IPS-18a (cell line): ENCODE measurements around the gene RIPOR1.
"Not testable (repeated sequence)": the region's sequence is repeated elsewhere in the genome, so short reads cannot be mapped to it uniquely, and the experiment has no call there.

Experiments used
- H3K27ac ChIP-seq: one replicate; pipeline ENCODE4 v1.5.1; 2013; ENCODE audit warnings: low read length
- H3K27me3 ChIP-seq: one replicate; pipeline ENCODE4 v1.6.1; 2013; ENCODE audit warnings: mild to moderate bottlenecking, low read length; ENCODE audit not compliant: control insufficient read depth, insufficient read depth
- H3K36me3 ChIP-seq: one replicate; pipeline ENCODE4 v1.6.1; 2013; ENCODE audit warnings: low read depth, low read length; ENCODE audit not compliant: control insufficient read depth
- H3K4me1 ChIP-seq: one replicate; pipeline ENCODE4 v1.6.1; 2013; ENCODE audit warnings: low read depth, low read length; ENCODE audit not compliant: control insufficient read depth
- H3K4me3 ChIP-seq: one replicate; pipeline ENCODE4 v1.5.1; 2013; ENCODE audit warnings: low read length
- H3K9ac ChIP-seq: one replicate; pipeline ENCODE4 v1.6.1; 2013; ENCODE audit warnings: mild to moderate bottlenecking, low read length, moderate library complexity
- H3K9me3 ChIP-seq: one replicate; pipeline ENCODE4 v1.6.1; 2013; ENCODE audit warnings: low read depth, low read length; ENCODE audit not compliant: control insufficient read depth

Gene RIPOR1

GRCh38 chr16:67519242-67519641 lies 9.4 kb upstream of the RIPOR1 start:
- Histone ChIP-seq H3K9ac (no peak overlapping the region), H3K27me3 (peaks cover 42% of the 10 kb centered on the region)

GRCh38 chr16:67521095-67521804 lies 7.4 kb upstream of the RIPOR1 start:
- H3K4me3 ChIP-seq = peak overlapping the region; percentile 84
- peak overlapping the region; percentile 83 for H3K27ac ChIP-seq
- H3K4me1 ChIP-seq = no peaks in the 10 kb centered on the region
- H3K9me3 ChIP-seq = no peaks in the 10 kb centered on the region
- peaks cover 60% of the 10 kb centered on the region for H3K27me3 ChIP-seq
- peak overlapping the region; percentile 77 for H3K9ac ChIP-seq
- no peaks in the 10 kb centered on the region for H3K36me3 ChIP-seq

More at GRCh38 chr16:67519242-67519641, 9.4 kb upstream of the RIPOR1 start:
- Histone ChIP-seq H3K9me3 (no peaks in the 10 kb centered on the region), H3K4me3 (no peak overlapping the region), H3K27ac (no peak overlapping the region), H3K36me3 (no peaks in the 10 kb centered on the region), H3K4me1 (no peaks in the 10 kb centered on the region)

- Histone ChIP-seq H3K9me3 (no peaks in the 10 kb centered on the region), H3K36me3 (no peaks in the 10 kb centered on the region), H3K9ac (no peak overlapping the region), H3K4me3 (no peak overlapping the region), H3K4me1 (peaks cover 4% of the 10 kb centered on the region), H3K27ac (no peak overlapping the region), H3K27me3 (peaks cover 89% of the 10 kb centered on the region)
These were observed 3.3 kb upstream of the RIPOR1 start for GRCh38 chr16:67525176-67525860.

GRCh38 chr16:67526149-67526791 lies 2.4 kb upstream of the RIPOR1 start:
- Histone ChIP-seq H3K27ac (no peak overlapping the region), H3K27me3 (peaks cover 93% of the 10 kb centered on the region), H3K9ac (no peak overlapping the region), H3K36me3 (no peaks in the 10 kb centered on the region), H3K9me3 (no peaks in the 10 kb centered on the region), H3K4me3 (no peak overlapping the region), H3K4me1 (peaks cover 4% of the 10 kb centered on the region)

GRCh38 chr16:67528870-67529581 lies 397 bp downstream of the RIPOR1 start:
- Histone ChIP-seq H3K4me1 (peaks cover 4% of the 10 kb centered on the region), H3K36me3 (no peaks in the 10 kb centered on the region), H3K9ac (peak overlapping the region; percentile 9), H3K27me3 (peaks cover 98% of the 10 kb centered on the region), H3K9me3 (no peaks in the 10 kb centered on the region), H3K27ac (no peak overlapping the region), H3K4me3 (peak overlapping the region; percentile 58)

- Histone ChIP-seq H3K9me3 (no peaks in the 10 kb centered on the region), H3K36me3 (no peaks in the 10 kb centered on the region), H3K4me1 (peaks cover 4% of the 10 kb centered on the region), H3K27me3 (peaks cover 98% of the 10 kb centered on the region), H3K27ac (no peak overlapping the region), H3K9ac (peak overlapping the region; percentile 9), H3K4me3 (peak overlapping the region; percentile 58)
These were observed 968 bp downstream of the RIPOR1 start for GRCh38 chr16:67529582-67530012.

GRCh38 chr16:67530013-67530939 lies 1.6 kb downstream of the RIPOR1 start:
- H3K9ac ChIP-seq = no peak overlapping the region
- no peaks in the 10 kb centered on the region for H3K36me3 ChIP-seq
- peaks cover 4% of the 10 kb centered on the region for H3K4me1 ChIP-seq
- peaks cover 98% of the 10 kb centered on the region for H3K27me3 ChIP-seq
- no peaks in the 10 kb centered on the region for H3K9me3 ChIP-seq
- H3K27ac ChIP-seq = no peak overlapping the region
- peak overlapping the region; percentile 58 for H3K4me3 ChIP-seq

- Histone ChIP-seq H3K9ac (no peak overlapping the region), H3K9me3 (no peaks in the 10 kb centered on the region), H3K27ac (no peak overlapping the region), H3K27me3 (peaks cover 98% of the 10 kb centered on the region), H3K36me3 (no peaks in the 10 kb centered on the region), H3K4me1 (peaks cover 4% of the 10 kb centered on the region), H3K4me3 (no peak overlapping the region)
These were observed 2.6 kb downstream of the RIPOR1 start for GRCh38 chr16:67531247-67531646.

- Histone ChIP-seq H3K4me1 (peaks cover 8% of the 10 kb centered on the region), H3K27me3 (peaks cover 98% of the 10 kb centered on the region), H3K36me3 (no peaks in the 10 kb centered on the region), H3K9ac (no peak overlapping the region), H3K9me3 (no peaks in the 10 kb centered on the region), H3K4me3 (no peak overlapping the region), H3K27ac (no peak overlapping the region)
These were observed 4.5 kb downstream of the RIPOR1 start for GRCh38 chr16:67533024-67533560.

- H3K4me3 ChIP-seq, H3K36me3 ChIP-seq, H3K9ac ChIP-seq, H3K27ac ChIP-seq, H3K9me3 ChIP-seq: not testable (repeated sequence)
- H3K4me1 ChIP-seq = peaks cover 13% of the 10 kb centered on the region
- peaks cover 100% of the 10 kb centered on the region for H3K27me3 ChIP-seq
These were observed 5.4 kb downstream of the RIPOR1 start for GRCh38 chr16:67533987-67534386.
